Dermis microvascular lymphatic vessel endothelial cell (primary cell): ENCODE measurements around the gene CCDC87. TPM values are rescaled to one million over a fixed set of nuclear protein-coding genes. Genes with fewer than 3 reads are reported as not detected.
"Not testable (repeated sequence)": the region's sequence is repeated elsewhere in the genome, so short reads cannot be mapped to it uniquely, and the experiment has no call there.

ENCODE experiments used
- DNase-seq, 2 donors: peaks; one replicate each; pipeline versions ENCODE4 v3.0.0 to v3.0.0-alpha.2; 2010; ENCODE audit warnings: low read depth in 2 of 2
- total RNA-seq: library from RNA; depleted of rRNA; stranded (reverse); fragments of >200 nt; gene quantifications from 2 replicates; pipeline ENCODE4 v1.2.1, GENCODE V29; 2014

The CCDC87 gene
- total RNA-seq, 1 donor from 2014 or later: 0.13 TPM

- DNase-seq: not testable (repeated sequence)
Measured at GRCh38 chr11:66582565-66583147, 10.2 kb downstream of the CCDC87 start.

- DNase-seq: no peak
Measured at GRCh38 chr11:66581261-66581660, 11.6 kb downstream of the CCDC87 start.

GRCh38 chr11:66580803-66581202 is 12.1 kb downstream of the CCDC87 start:
- no peak for DNase-seq

- peak; percentile 22 to 71 for DNase-seq
Measured at GRCh38 chr11:66579017-66579606, 13.8 kb downstream of the CCDC87 start.

- DNase-seq: no peak
Measured at GRCh38 chr11:66570850-66571180, 22.0 kb downstream of the CCDC87 start.

- no peak for DNase-seq
Measured at GRCh38 chr11:66570079-66570849, 22.6 kb downstream of the CCDC87 start.

GRCh38 chr11:66569076-66569475 is 23.8 kb downstream of the CCDC87 start:
- no peak for DNase-seq

GRCh38 chr11:66568124-66568916 is 24.5 kb downstream of the CCDC87 start, which contains the start of gene CTSF:
Gene CTSF, minus strand, starts transcription at chr11:66568606. Its CDS starts 120 bp downstream, at chr11:66568486.
- peak; percentile 57 to 77 for DNase-seq

- no peak for DNase-seq
Measured at GRCh38 chr11:66567787-66568123, 25.1 kb downstream of the CCDC87 start.

- DNase-seq: no peak
Measured at GRCh38 chr11:66566221-66566620, 26.6 kb downstream of the CCDC87 start.

GRCh38 chr11:66564984-66565383 is 27.9 kb downstream of the CCDC87 start:
- no peak for DNase-seq

GRCh38 chr11:66564538-66564937 is 28.3 kb downstream of the CCDC87 start:
- DNase-seq: no peak

GRCh38 chr11:66563832-66564231 is 29.0 kb downstream of the CCDC87 start:
- no peak for DNase-seq

- DNase-seq: no peak
Measured at GRCh38 chr11:66562907-66563583, 29.8 kb downstream of the CCDC87 start.

- DNase-seq: no peak
Measured at GRCh38 chr11:66562275-66562674, 30.6 kb downstream of the CCDC87 start.

- DNase-seq: no peak
Measured at GRCh38 chr11:66561975-66562248, 31.0 kb downstream of the CCDC87 start.

GRCh38 chr11:66561178-66561974 is 31.5 kb downstream of the CCDC87 start:
- DNase-seq: no peak

GRCh38 chr11:66559866-66560676 is 32.8 kb downstream of the CCDC87 start:
- no peak for DNase-seq

GRCh38 chr11:66559142-66559865 is 33.6 kb downstream of the CCDC87 start:
- DNase-seq: peak in 1 of 2 donors; percentile 18
